Brain microvascular endothelial cell (primary cell): ENCODE data around the gene PBX3.

Experiments used
- DNase-seq: peaks from one replicate; pipeline ENCODE4 v3.0.0-alpha.2; 2020
- H3K27ac ChIP-seq: fragments of 250-450 bp; sonication (Bioruptor Pico); 2 replicates; pipeline ENCODE4 v1.5.1; 2020; ENCODE audit warnings: mild to moderate bottlenecking, moderate library complexity
- H3K27me3 ChIP-seq: fragments of 250-450 bp; sonication (Bioruptor Pico); replicated peaks from 2 replicates; pipeline ENCODE4 v1.5.1; 2020; ENCODE audit warnings: mild to moderate bottlenecking
- H3K36me3 ChIP-seq: fragments of 250-450 bp; sonication (Bioruptor Pico); replicated peaks from 2 replicates; pipeline ENCODE4 v1.5.1; 2020; ENCODE audit warnings: mild to moderate bottlenecking
- H3K4me3 ChIP-seq: 2 replicates; pipeline ENCODE4 v1.5.1; 2011; ENCODE audit warnings: low read depth, mild to moderate bottlenecking, control low read depth, low read length, moderate library complexity
- CTCF ChIP-seq: IDR thresholded peaks from 2 replicates; pipeline ENCODE4 v1.5.1; 2011; ENCODE audit warnings: low read depth, mild to moderate bottlenecking, moderate library complexity, low read length, control low read depth, inconsistent platforms; ENCODE audit errors: missing control alignments
- in situ Hi-C: cut with HindIII; loops from 2 replicates; pipeline ENCODE4 v1.10.0; 2017; ENCODE audit warnings: low sequenced_read_pairs, low pct_ligation_motif_present

The PBX3 gene

GRCh38 chr9:125902214-125902613 is 155.0 kb downstream of the PBX3 start:
- Histone ChIP-seq H3K36me3 (no peaks in the 10 kb centered on the region), H3K27me3 (no peaks in the 10 kb centered on the region), H3K4me3 (no peak overlapping the region), H3K27ac (no peak overlapping the region)
- no peak for TF ChIP-seq CTCF
- DNase-seq: no peak
- in situ Hi-C loops: no loop called here

GRCh38 chr9:125902831-125903512 is 155.8 kb downstream of the PBX3 start:
- in situ Hi-C loops: no loop called here
- TF ChIP-seq CTCF: no peak
- no peak overlapping the region for H3K27ac ChIP-seq
- DNase-seq: no peak
- no peak overlapping the region for H3K4me3 ChIP-seq
- H3K27me3 ChIP-seq: no peaks in the 10 kb centered on the region
- H3K36me3 ChIP-seq: no peaks in the 10 kb centered on the region

- in situ Hi-C loops: no loop called here
- Histone ChIP-seq H3K4me3 (no peak overlapping the region), H3K27ac (no peak overlapping the region), H3K27me3 (no peaks in the 10 kb centered on the region), H3K36me3 (no peaks in the 10 kb centered on the region)
- TF ChIP-seq CTCF: no peak
- no peak for DNase-seq
These were observed 157.1 kb downstream of the PBX3 start for GRCh38 chr9:125904155-125904851.

- Histone ChIP-seq H3K36me3 (no peaks in the 10 kb centered on the region), H3K4me3 (no peak overlapping the region), H3K27ac (no peak overlapping the region), H3K27me3 (no peaks in the 10 kb centered on the region)
- peak; percentile 46 for DNase-seq
- in situ Hi-C loops: no loop called here
- no peak for TF ChIP-seq CTCF
These were observed 159.0 kb downstream of the PBX3 start for GRCh38 chr9:125906144-125906543.

- in situ Hi-C loops: no loop called here
- Histone ChIP-seq H3K36me3 (no peaks in the 10 kb centered on the region), H3K4me3 (no peak overlapping the region), H3K27ac (no peak overlapping the region), H3K27me3 (no peaks in the 10 kb centered on the region)
- DNase-seq: no peak
- no peak for TF ChIP-seq CTCF
These were observed 159.7 kb downstream of the PBX3 start for GRCh38 chr9:125906893-125907292.
